GDM1 (cell line): ENCODE measurements around the gene PFDN4.
"Not testable (repeated sequence)": the region's sequence is repeated elsewhere in the genome, so short reads cannot be mapped to it uniquely, and the experiment has no call there.

Experiments
- DNase-seq: peaks from one replicate; lab custom pipeline; 2025; lab: John Stamatoyannopoulos, UW

The PFDN4 gene

GRCh38 chr20:54224642-54225041 lies 16.8 kb downstream of the PFDN4 start:
- DNase-seq, result not testable (repeated sequence)

GRCh38 chr20:54227241-54227640 lies 19.4 kb downstream of the PFDN4 start:
- DNase-seq, result no peak

- DNase-seq, result no peak
Measured at GRCh38 chr20:54227751-54228150, 19.9 kb downstream of the PFDN4 start.

- DNase-seq, result no peak
Measured at GRCh38 chr20:54228841-54229240, 21.0 kb downstream of the PFDN4 start.

GRCh38 chr20:54229566-54230160 lies 21.8 kb downstream of the PFDN4 start:
- DNase-seq, result no peak

GRCh38 chr20:54231036-54231435 lies 23.1 kb downstream of the PFDN4 start:
- DNase-seq, result no peak

- DNase-seq, result no peak
Measured at GRCh38 chr20:54234991-54235390, 27.1 kb downstream of the PFDN4 start.

- DNase-seq, result no peak
Measured at GRCh38 chr20:54237116-54237943, 29.4 kb downstream of the PFDN4 start.

- no peak for DNase-seq
Measured at GRCh38 chr20:54244113-54244512, 36.2 kb downstream of the PFDN4 start.

- not testable (repeated sequence) for DNase-seq
Measured at GRCh38 chr20:54248705-54249104, 40.8 kb downstream of the PFDN4 start.

- no peak for DNase-seq
Measured at GRCh38 chr20:54250691-54251090, 42.8 kb downstream of the PFDN4 start.

GRCh38 chr20:54251096-54251495 lies 43.2 kb downstream of the PFDN4 start:
- DNase-seq, result no peak

GRCh38 chr20:54254596-54254995 lies 46.7 kb downstream of the PFDN4 start:
- DNase-seq, result no peak

- DNase-seq, result no peak
Measured at GRCh38 chr20:54255157-54255556, 47.3 kb downstream of the PFDN4 start.

- DNase-seq, result no peak
Measured at GRCh38 chr20:54256202-54256601, 48.3 kb downstream of the PFDN4 start.

GRCh38 chr20:54257071-54257816 lies 49.4 kb downstream of the PFDN4 start:
- no peak for DNase-seq

GRCh38 chr20:54260116-54260515 lies 52.2 kb downstream of the PFDN4 start:
- no peak for DNase-seq

- no peak for DNase-seq
Measured at GRCh38 chr20:54262671-54263070, 54.8 kb downstream of the PFDN4 start.

GRCh38 chr20:54263116-54263690 lies 55.3 kb downstream of the PFDN4 start:
- no peak for DNase-seq

GRCh38 chr20:54265791-54266190 lies 57.9 kb downstream of the PFDN4 start:
- DNase-seq, result not testable (repeated sequence)

- DNase-seq, result no peak
Measured at GRCh38 chr20:54266844-54267243, 59.0 kb downstream of the PFDN4 start.

GRCh38 chr20:54267483-54268003 lies 59.7 kb downstream of the PFDN4 start:
- DNase-seq, result no peak
